RWPE2 (cell line): ENCODE measurements around the gene FUOM.

ENCODE experiments used
- ATAC-seq: fragments of 200-7000 bp; cut with Tn5 transposase; 3 replicates; pipeline ENCODE4 v1.9.1; 2021; ENCODE audit warnings: low read depth
- DNase-seq: peaks from one replicate; pipeline ENCODE4 v3.0.0-alpha.2; 2020; ENCODE audit warnings: low spot score
- H3K27ac ChIP-seq: fragments of 450-650 bp; 2 replicates; pipeline ENCODE4 v1.5.1; 2017; ENCODE audit warnings: mild to moderate bottlenecking; ENCODE audit not compliant: poor library complexity, severe bottlenecking
- H3K27me3 ChIP-seq: fragments of 250-450 bp; sonication (Bioruptor Pico); 2 replicates; pipeline ENCODE4 v1.5.1; 2021; ENCODE audit warnings: mild to moderate bottlenecking, moderate library complexity; ENCODE audit not compliant: insufficient read depth, poor library complexity, severe bottlenecking
- H3K36me3 ChIP-seq: fragments of 250-450 bp; sonication (Bioruptor Pico); 2 replicates; pipeline ENCODE4 v1.5.1; 2020; ENCODE audit warnings: low read depth, mild to moderate bottlenecking, moderate library complexity
- H3K4me1 ChIP-seq: fragments of 250-450 bp; sonication (Bioruptor Pico); 2 replicates; pipeline ENCODE4 v1.5.1; 2021; ENCODE audit warnings: mild to moderate bottlenecking, moderate library complexity; ENCODE audit not compliant: insufficient read depth, poor library complexity, severe bottlenecking
- H3K4me3 ChIP-seq: fragments of 250-450 bp; sonication (Bioruptor Pico); 2 replicates; pipeline ENCODE4 v1.5.1; 2021; ENCODE audit warnings: mild to moderate bottlenecking, moderate library complexity; ENCODE audit not compliant: severe bottlenecking
- H3K9me3 ChIP-seq: fragments of 250-450 bp; sonication (Bioruptor Pico); 2 replicates; pipeline ENCODE4 v1.5.1; 2021; ENCODE audit warnings: mild to moderate bottlenecking, moderate library complexity; ENCODE audit not compliant: severe bottlenecking
- CTCF ChIP-seq: fragments of 450-650 bp; IDR thresholded peaks from one replicate; pipeline ENCODE4 v1.5.1; 2017; ENCODE audit warnings: mild to moderate bottlenecking, moderate library complexity; ENCODE audit not compliant: poor library complexity, severe bottlenecking

FUOM gene

DNA sequence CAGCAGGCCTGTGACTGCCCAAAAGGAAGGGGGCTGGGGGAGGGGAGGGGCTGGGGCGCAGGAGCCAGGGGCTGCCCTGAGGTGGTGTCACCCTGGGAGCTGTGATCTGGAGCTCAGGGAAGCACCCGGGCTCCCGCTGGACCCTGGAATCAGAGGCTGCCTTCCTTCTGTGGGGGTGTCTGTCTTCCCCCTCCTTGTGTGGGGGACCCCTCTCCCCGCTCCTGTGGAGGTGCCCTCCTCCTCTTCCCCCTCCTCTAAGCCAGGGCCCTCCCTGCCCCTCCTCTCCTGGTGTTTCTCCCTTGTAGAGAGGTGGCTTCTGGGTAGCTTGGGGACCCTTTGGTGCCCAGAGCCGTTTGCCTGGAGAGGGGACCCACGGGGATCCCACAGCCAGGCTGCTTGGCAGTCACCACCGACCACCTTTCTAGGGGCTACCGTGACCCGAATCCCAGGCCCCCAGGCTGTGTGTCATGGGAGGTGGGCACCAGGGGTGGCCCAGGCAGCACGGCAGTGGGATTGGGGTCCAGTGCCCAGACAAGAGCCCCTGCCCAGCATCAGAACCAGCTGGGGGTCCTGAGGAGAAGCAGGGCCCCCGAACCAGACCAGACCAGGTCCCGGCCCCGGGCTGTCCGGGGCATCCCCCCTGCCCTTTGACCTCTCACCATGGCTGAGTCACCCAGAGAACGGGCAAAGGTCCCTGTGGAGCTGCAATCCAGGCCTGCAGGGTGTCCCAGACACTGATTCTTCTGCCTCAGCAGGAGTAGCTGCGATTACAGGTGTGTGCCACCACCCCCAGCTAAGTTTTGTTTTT is 9.9 kb downstream of the FUOM start:
- DNase-seq = no peak
- H3K9me3 ChIP-seq = no peaks in the 10 kb centered on the region
- H3K27ac ChIP-seq = no peak overlapping the region
- no peak for ATAC-seq
- H3K36me3 ChIP-seq = no peaks in the 10 kb centered on the region
- H3K4me1 ChIP-seq = no peaks in the 10 kb centered on the region
- no peaks in the 10 kb centered on the region for H3K27me3 ChIP-seq
- no peak overlapping the region for H3K4me3 ChIP-seq
- TF ChIP-seq CTCF = no peak

DNA sequence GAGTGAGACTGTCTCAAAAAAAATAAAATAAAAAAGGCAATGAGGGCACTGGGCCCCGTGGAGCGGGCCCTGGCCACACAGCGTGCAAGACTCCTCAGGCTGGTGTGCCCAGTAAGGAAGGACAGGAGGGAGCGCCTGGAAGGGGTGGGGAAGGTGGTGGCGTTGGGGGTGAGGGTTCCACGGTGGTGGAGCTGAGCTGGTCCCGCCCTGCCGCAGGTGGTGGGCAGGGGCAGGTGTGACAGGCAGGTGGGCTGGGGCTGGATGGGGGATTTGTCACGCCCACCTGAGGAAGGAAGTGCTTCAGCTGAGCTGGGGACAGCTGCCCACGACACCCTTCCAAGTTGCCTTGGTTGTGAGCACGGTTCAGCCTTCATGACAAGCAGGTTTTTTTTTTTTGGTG is 11.4 kb downstream of the FUOM start:
- TF ChIP-seq CTCF = no peak

GRCh38 chr10:133344236-133344635 is 13.6 kb downstream of the FUOM start:
- H3K27me3 ChIP-seq = no peaks in the 10 kb centered on the region
- ATAC-seq = no peak
- H3K4me1 ChIP-seq = no peaks in the 10 kb centered on the region
- no peak for TF ChIP-seq CTCF
- no peak for DNase-seq
- no peak overlapping the region for H3K27ac ChIP-seq
- H3K4me3 ChIP-seq = no peak overlapping the region
- no peaks in the 10 kb centered on the region for H3K36me3 ChIP-seq
- H3K9me3 ChIP-seq = no peaks in the 10 kb centered on the region

More for the DNA sequence above, 11.4 kb downstream of the FUOM start:
- no peaks in the 10 kb centered on the region for H3K4me1 ChIP-seq
- no peak overlapping the region for H3K27ac ChIP-seq
- no peaks in the 10 kb centered on the region for H3K36me3 ChIP-seq
- DNase-seq (no peak), ATAC-seq (no peak)
- no peak overlapping the region for H3K4me3 ChIP-seq
- no peaks in the 10 kb centered on the region for H3K9me3 ChIP-seq
- H3K27me3 ChIP-seq = no peaks in the 10 kb centered on the region

- H3K36me3 ChIP-seq = no peaks in the 10 kb centered on the region
- no peak overlapping the region for H3K27ac ChIP-seq
- no peaks in the 10 kb centered on the region for H3K4me1 ChIP-seq
- no peak for DNase-seq
- TF ChIP-seq CTCF = no peak
- no peak for ATAC-seq
- no peak overlapping the region for H3K4me3 ChIP-seq
- no peaks in the 10 kb centered on the region for H3K27me3 ChIP-seq
- no peaks in the 10 kb centered on the region for H3K9me3 ChIP-seq
These were observed 14.3 kb downstream of the FUOM start for GRCh38 chr10:133343558-133343957.

DNA sequence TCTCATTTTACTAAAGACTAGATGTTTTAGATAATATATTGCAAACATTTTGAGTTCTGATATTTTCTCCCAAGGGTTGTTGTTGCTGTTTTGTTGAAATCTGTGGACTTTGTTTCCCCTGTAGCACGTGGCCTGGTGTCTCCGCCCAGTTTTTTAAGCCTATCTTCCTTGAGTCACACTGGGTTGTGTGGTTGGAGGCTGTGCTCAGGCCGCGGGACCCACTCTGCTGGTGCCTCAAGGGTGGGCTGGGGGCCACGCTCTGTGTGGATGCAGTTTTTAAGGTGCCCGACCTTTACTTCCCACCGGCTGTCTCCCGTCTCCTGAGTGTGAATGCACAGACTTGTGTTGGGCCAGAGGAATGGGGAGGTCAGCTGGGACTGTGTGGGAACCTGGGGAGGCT is 14.9 kb downstream of the FUOM start:
- no peaks in the 10 kb centered on the region for H3K27me3 ChIP-seq
- no peak for TF ChIP-seq CTCF
- H3K36me3 ChIP-seq = no peaks in the 10 kb centered on the region
- no peak overlapping the region for H3K27ac ChIP-seq
- no peaks in the 10 kb centered on the region for H3K9me3 ChIP-seq
- no peaks in the 10 kb centered on the region for H3K4me1 ChIP-seq
- no peak for DNase-seq
- no peak for ATAC-seq
- H3K4me3 ChIP-seq = no peak overlapping the region
